Mesendoderm (in vitro differentiated cells): Measurements from ENCODE around the gene FRMD4A.

Experiments used
- DNase-seq: peaks from one replicate; pipeline ENCODE4 v3.0.0; 2013
- H2AK5ac ChIP-seq: 2 replicates; pipeline ENCODE4 v1.6.1; 2013; ENCODE audit warnings: low read length, inconsistent platforms
- H2BK120ac ChIP-seq: 2 replicates; pipeline ENCODE4 v1.6.1; 2013; ENCODE audit warnings: low read depth, mild to moderate bottlenecking, low read length, moderate library complexity, mixed read lengths
- H2BK15ac ChIP-seq: replicated peaks from 2 replicates; pipeline ENCODE4 v1.6.1; 2013; ENCODE audit warnings: low read depth, mild to moderate bottlenecking, moderate library complexity
- H2BK5ac ChIP-seq: 2 replicates; pipeline ENCODE4 v1.6.1; 2013; ENCODE audit warnings: low read length, inconsistent platforms
- H3K18ac ChIP-seq: 2 replicates; pipeline ENCODE4 v1.6.1; 2013; ENCODE audit warnings: mild to moderate bottlenecking, low read length, mixed read lengths
- H3K23ac ChIP-seq: one replicate; pipeline ENCODE4 v1.6.1; 2013; ENCODE audit warnings: low read length
- H3K27ac ChIP-seq: 2 replicates; pipeline ENCODE4 v1.5.1; 2013; ENCODE audit warnings: low read depth, mild to moderate bottlenecking, inconsistent platforms, low read length, moderate library complexity
- H3K27me3 ChIP-seq: 2 replicates; pipeline ENCODE4 v1.6.1; 2013; ENCODE audit warnings: low read length, control low read depth, mild to moderate bottlenecking, inconsistent platforms; ENCODE audit not compliant: insufficient read depth, poor library complexity
- H3K36me3 ChIP-seq: 2 replicates; pipeline ENCODE4 v1.6.1; 2013; ENCODE audit warnings: low read length, inconsistent platforms; ENCODE audit not compliant: control insufficient read depth, insufficient read depth
- H3K4ac ChIP-seq: one replicate; pipeline ENCODE4 v1.6.1; 2013; ENCODE audit warnings: low read depth, mild to moderate bottlenecking, low read length, moderate library complexity
- H3K4me1 ChIP-seq: 2 replicates; pipeline ENCODE4 v1.6.1; 2013; ENCODE audit warnings: low read depth, low read length, inconsistent platforms; ENCODE audit not compliant: control insufficient read depth
- H3K4me2 ChIP-seq: 2 replicates; pipeline ENCODE4 v1.6.1; 2013; ENCODE audit warnings: low read length
- H3K4me3 ChIP-seq: 2 replicates; pipeline ENCODE4 v1.5.1; 2013; ENCODE audit warnings: mild to moderate bottlenecking, low read length
- H3K56ac ChIP-seq: one replicate; pipeline ENCODE4 v1.6.1; 2013; ENCODE audit warnings: low read length
- H3K79me1 ChIP-seq: 2 replicates; pipeline ENCODE4 v1.6.1; 2013; ENCODE audit warnings: low read length, inconsistent platforms
- H3K79me2 ChIP-seq: 2 replicates; pipeline ENCODE4 v1.6.1; 2013; ENCODE audit warnings: mild to moderate bottlenecking, low read length; ENCODE audit not compliant: control insufficient read depth, insufficient read depth
- H3K9ac ChIP-seq: 2 replicates; pipeline ENCODE4 v1.6.1; 2013; ENCODE audit warnings: low read length, inconsistent platforms
- H4K5ac ChIP-seq: one replicate; pipeline ENCODE4 v1.6.1; 2013; ENCODE audit warnings: low read length
- H4K8ac ChIP-seq: one replicate; pipeline ENCODE4 v1.6.1; 2013; ENCODE audit warnings: low read depth, mild to moderate bottlenecking, control low read depth, low read length, moderate library complexity
- WGBS: extraction: QIAGEN DNeasy Blood & Tissue Kit; methylation state at CpG from one replicate; pipeline ENCODE4 v1.1.7; 2013; ENCODE audit warnings: low lambda C conversion rate, missing lambda C conversion rate; ENCODE audit not compliant: insufficient coverage; ENCODE audit errors: extremely low coverage; 5-methylcytosine and 5-hydroxymethylcytosine counted together

Gene FRMD4A

DNA sequence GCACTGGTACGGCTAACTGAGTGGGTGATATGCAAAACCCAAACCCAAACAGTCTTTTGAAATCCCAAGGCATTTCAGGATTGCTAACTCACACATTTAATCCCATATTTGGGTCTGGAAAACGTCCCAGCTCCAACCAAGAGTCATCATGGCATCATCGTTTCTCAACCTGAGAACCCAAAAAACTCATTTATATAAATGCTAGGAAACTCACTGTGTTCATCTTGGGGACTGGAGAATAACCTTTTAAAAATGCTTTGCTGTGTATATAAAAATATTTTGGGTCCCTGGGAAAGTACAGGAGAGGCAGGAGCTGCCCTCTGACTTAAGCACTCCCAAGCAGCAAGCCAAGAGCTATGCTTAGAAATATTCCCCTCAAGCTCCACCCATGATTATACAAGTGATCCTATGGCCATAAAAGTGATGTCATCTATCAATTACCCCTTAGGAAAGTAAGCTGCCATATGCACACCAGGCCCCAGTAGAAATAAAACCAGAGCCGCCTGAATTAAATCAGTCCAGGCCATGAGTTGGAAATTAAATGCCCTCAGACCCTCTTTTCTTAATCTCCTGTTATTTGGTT lies 352.1 kb downstream of the FRMD4A start:
- Histone ChIP-seq H3K4me3 (no peak overlapping the region), H3K79me1 (no peaks in the 10 kb centered on the region), H3K4me1 (no peaks in the 10 kb centered on the region), H3K79me2 (no peaks in the 10 kb centered on the region), H3K9ac (no peak overlapping the region), H3K27ac (no peak overlapping the region), H3K23ac (no peak overlapping the region), H2BK120ac (no peak overlapping the region), H3K18ac (no peak overlapping the region), H2AK5ac (no peak overlapping the region), H3K56ac (no peak overlapping the region), H4K8ac (no peak overlapping the region), H3K27me3 (no peaks in the 10 kb centered on the region), H3K36me3 (no peaks in the 10 kb centered on the region), H4K5ac (no peak overlapping the region), H3K4me2 (no peak overlapping the region), H3K4ac (no peak overlapping the region), H2BK15ac (no peak overlapping the region), H2BK5ac (no peak overlapping the region)
- DNase-seq: no peak
- WGBS: no CpG with 5 or more reads among the region's 4 CpGs

DNA sequence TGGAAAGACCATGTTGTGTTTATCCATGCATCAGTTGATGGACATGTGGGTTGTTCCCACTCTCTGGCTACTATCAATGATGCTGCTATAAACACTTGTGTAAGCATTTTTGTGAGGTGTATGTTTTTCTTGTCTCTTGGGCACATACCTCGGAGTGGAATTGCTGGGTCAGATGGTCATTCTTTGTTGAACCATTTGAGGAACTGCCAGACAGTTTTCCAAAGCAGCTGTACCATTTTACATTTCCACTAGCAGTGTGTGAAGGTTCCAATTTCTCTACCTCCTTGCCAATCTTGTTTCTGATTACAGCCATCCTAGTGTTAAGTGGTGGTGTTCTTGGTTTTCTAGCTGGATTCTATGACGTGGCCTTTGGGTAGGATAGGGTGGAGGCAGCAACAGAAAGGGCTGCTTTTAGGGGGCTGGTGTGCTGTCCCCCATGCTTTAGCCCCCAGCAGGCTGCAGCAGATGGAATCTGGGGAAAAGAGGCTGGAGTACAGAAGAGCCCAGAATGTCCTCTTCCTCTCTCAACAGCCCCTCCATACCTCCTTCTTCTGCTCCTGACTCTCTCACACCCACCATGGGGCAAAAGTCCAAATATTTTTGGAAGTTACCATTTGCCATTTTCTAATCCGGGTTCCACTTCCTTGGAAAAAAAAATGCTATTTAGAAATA lies 352.7 kb downstream of the FRMD4A start:
- Histone ChIP-seq H3K27ac (no peak overlapping the region), H3K4me1 (no peaks in the 10 kb centered on the region), H3K4me2 (no peak overlapping the region), H3K79me1 (no peaks in the 10 kb centered on the region), H3K36me3 (no peaks in the 10 kb centered on the region), H2BK15ac (no peak overlapping the region), H2AK5ac (no peak overlapping the region), H4K5ac (no peak overlapping the region), H4K8ac (no peak overlapping the region), H3K56ac (no peak overlapping the region), H3K4ac (no peak overlapping the region), H2BK5ac (no peak overlapping the region), H3K27me3 (no peaks in the 10 kb centered on the region), H3K9ac (no peak overlapping the region), H3K18ac (no peak overlapping the region), H3K23ac (no peak overlapping the region), H3K4me3 (no peak overlapping the region), H3K79me2 (no peaks in the 10 kb centered on the region), H2BK120ac (no peak overlapping the region)
- no CpG with 5 or more reads among the region's 3 CpGs for WGBS
- DNase-seq: no peak

DNA sequence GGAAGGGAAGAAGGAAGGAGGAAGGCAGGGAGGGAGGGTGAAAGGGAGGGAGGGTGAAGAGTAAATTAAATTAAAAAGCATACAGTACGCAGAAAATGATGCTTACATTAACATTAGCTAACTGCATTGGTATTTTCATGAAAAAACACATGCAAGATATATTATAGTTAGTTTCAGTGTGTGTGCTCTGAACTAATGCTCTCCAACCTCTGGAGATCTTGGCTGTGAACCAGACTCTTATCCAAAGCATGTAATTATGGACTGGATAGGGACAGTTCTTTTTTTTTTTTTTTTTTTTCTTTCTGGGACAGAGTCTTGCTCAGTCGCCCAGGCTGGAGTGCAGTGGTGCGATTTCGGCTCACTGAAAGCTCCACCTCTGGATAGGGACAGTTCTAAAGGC lies 357.0 kb downstream of the FRMD4A start:
- H3K79me2 ChIP-seq: no peaks in the 10 kb centered on the region
- no peak overlapping the region for H2BK5ac ChIP-seq
- H3K27ac ChIP-seq: no peak overlapping the region
- no peak overlapping the region for H4K5ac ChIP-seq
- H2BK15ac ChIP-seq: no peak overlapping the region
- H2AK5ac ChIP-seq: no peak overlapping the region
- no peaks in the 10 kb centered on the region for H3K36me3 ChIP-seq
- H4K8ac ChIP-seq: no peak overlapping the region
- WGBS: no CpG with 5 or more reads among the region's 4 CpGs
- H3K4me1 ChIP-seq: peaks cover 8% of the 10 kb centered on the region
- no peak overlapping the region for H3K4me3 ChIP-seq
- H3K4ac ChIP-seq: no peak overlapping the region
- H2BK120ac ChIP-seq: no peak overlapping the region
- no peaks in the 10 kb centered on the region for H3K79me1 ChIP-seq
- DNase-seq: no peak
- H3K27me3 ChIP-seq: no peaks in the 10 kb centered on the region
- H3K23ac ChIP-seq: no peak overlapping the region
- H3K9ac ChIP-seq: no peak overlapping the region
- no peak overlapping the region for H3K18ac ChIP-seq
- no peak overlapping the region for H3K4me2 ChIP-seq
- no peak overlapping the region for H3K56ac ChIP-seq

DNA sequence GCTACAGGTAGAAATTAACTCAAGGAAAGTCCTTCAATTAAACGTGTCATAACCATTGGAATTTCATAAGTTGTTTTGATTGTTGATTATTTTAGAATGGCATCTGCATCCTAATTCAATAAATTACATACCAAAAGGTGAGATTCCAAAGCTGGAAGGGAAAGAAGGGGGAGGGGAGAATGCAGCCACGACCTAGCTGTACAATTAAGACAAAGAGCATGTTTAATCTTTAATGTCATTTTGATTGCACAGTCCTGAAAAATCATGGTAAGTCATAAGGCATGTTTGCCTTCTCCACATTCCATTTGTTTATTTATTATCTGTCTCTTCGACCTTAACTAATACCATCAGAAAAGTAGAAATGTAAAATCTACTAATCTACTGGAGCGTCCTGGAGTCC lies 358.1 kb downstream of the FRMD4A start:
- no peaks in the 10 kb centered on the region for H3K36me3 ChIP-seq
- no peak overlapping the region for H2BK120ac ChIP-seq
- H3K27ac ChIP-seq: no peak overlapping the region
- no peaks in the 10 kb centered on the region for H3K79me2 ChIP-seq
- H2AK5ac ChIP-seq: no peak overlapping the region
- no peak overlapping the region for H3K4ac ChIP-seq
- no peak overlapping the region for H3K23ac ChIP-seq
- H3K4me3 ChIP-seq: no peak overlapping the region
- no peak overlapping the region for H3K4me2 ChIP-seq
- H2BK5ac ChIP-seq: no peak overlapping the region
- H4K5ac ChIP-seq: no peak overlapping the region
- H3K27me3 ChIP-seq: no peaks in the 10 kb centered on the region
- no peak overlapping the region for H2BK15ac ChIP-seq
- H3K79me1 ChIP-seq: no peaks in the 10 kb centered on the region
- H3K56ac ChIP-seq: no peak overlapping the region
- H3K9ac ChIP-seq: no peak overlapping the region
- WGBS: no CpG with 5 or more reads among the region's 4 CpGs
- no peak overlapping the region for H3K18ac ChIP-seq
- peaks cover 8% of the 10 kb centered on the region for H3K4me1 ChIP-seq
- DNase-seq: no peak
- H4K8ac ChIP-seq: no peak overlapping the region

DNA sequence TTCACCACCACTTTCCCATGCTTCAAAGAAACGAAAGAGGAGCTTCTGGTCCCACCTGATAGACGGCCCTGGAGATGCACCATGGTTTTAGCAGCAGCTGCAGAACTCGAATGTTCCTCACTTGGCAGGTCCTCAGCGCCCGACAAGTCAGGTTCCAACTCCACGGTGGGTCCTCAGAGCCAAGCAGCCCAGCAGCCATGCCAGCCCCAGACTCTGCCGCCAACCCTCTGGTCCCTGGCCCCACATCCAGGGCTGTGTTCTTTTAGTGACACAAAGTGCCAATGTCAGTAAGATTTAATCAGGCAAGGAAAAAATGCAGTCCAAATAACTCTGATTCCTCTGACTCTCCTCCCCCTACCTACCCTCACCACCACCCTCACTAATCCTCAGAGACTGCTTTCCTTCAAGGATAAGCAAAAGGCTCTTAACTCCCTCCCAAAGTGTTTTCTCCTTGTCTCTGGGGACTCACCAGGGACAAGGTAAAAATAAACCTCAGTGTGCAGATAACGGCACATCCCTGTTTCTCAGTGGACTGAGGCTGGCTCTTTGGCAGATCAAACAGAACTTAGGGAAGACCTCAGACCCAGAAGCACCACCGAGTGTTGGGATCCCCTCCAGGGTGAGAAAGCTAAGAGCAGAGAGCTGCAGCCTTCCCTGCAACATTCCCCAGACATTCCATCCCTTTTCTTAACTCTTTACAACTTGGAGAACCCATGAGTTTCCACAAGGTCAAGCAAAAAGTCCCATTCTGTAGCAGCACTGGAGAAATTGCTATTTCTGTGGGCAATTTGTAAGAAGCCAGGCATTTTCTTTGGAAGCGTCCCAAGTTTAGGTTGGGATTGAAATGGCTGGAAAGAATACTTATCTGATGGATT lies 358.9 kb downstream of the FRMD4A start:
- Histone ChIP-seq H2BK120ac (no peak overlapping the region), H3K4me3 (no peak overlapping the region), H3K4ac (no peak overlapping the region), H3K79me1 (no peaks in the 10 kb centered on the region), H3K56ac (peak overlapping the region; percentile 51), H3K18ac (no peak overlapping the region), H3K23ac (no peak overlapping the region), H2AK5ac (no peak overlapping the region), H3K9ac (no peak overlapping the region), H4K5ac (no peak overlapping the region), H2BK5ac (no peak overlapping the region), H3K4me1 (peaks cover 8% of the 10 kb centered on the region), H3K79me2 (no peaks in the 10 kb centered on the region), H3K27me3 (no peaks in the 10 kb centered on the region), H3K4me2 (no peak overlapping the region), H3K36me3 (no peaks in the 10 kb centered on the region), H4K8ac (no peak overlapping the region), H3K27ac (no peak overlapping the region), H2BK15ac (no peak overlapping the region)
- peak; percentile 79 for DNase-seq
- WGBS: no CpG with 5 or more reads among the region's 10 CpGs
